WTC11 (cell line): ENCODE results near the gene DHRSX.

Experiments
- CBFB ChIP-seq: sonication (generic); formaldehyde crosslinking; IDR thresholded peaks from 2 replicates; pipeline ENCODE4 v1.8.1; 2022; ENCODE audit warnings: mild to moderate bottlenecking, low read depth, missing genetic modification reagents
- CREB1 ChIP-seq: sonication (generic); formaldehyde crosslinking; IDR thresholded peaks from 2 replicates; pipeline ENCODE4 v1.8.0; 2023; ENCODE audit warnings: mild to moderate bottlenecking, missing genetic modification reagents
- CREM ChIP-seq: sonication (generic); formaldehyde crosslinking; IDR thresholded peaks from 2 replicates; pipeline ENCODE4 v1.8.1; 2022; ENCODE audit warnings: mild to moderate bottlenecking, missing genetic modification reagents, moderate library complexity
- EMX1 ChIP-seq: fragments of 250-450 bp; sonication (Bioruptor Pico); IDR thresholded peaks from 2 replicates; pipeline ENCODE4 v1.8.0; 2021; ENCODE audit warnings: mild to moderate bottlenecking
- ESRRA ChIP-seq: sonication (generic); formaldehyde crosslinking; IDR thresholded peaks from 2 replicates; pipeline ENCODE4 v1.8.1; 2022; ENCODE audit warnings: mild to moderate bottlenecking, missing genetic modification reagents, borderline replicate concordance
- NR1H2 ChIP-seq: sonication (generic); formaldehyde crosslinking; IDR thresholded peaks from 2 replicates; pipeline ENCODE4 v1.9.0; 2021; ENCODE audit warnings: mild to moderate bottlenecking, moderate library complexity, missing genetic modification reagents
- TEAD1 ChIP-seq: sonication (generic); formaldehyde crosslinking; IDR thresholded peaks from 2 replicates; pipeline ENCODE4 v1.8.0; 2022; ENCODE audit warnings: mild to moderate bottlenecking, missing genetic modification reagents
- ZNF232 ChIP-seq: sonication (generic); formaldehyde crosslinking; IDR thresholded peaks from 2 replicates; pipeline ENCODE4 v1.8.0; 2022; ENCODE audit warnings: mild to moderate bottlenecking, missing genetic modification reagents
- TF ChIP-seq, protein P1 (sequence below): fragments of 200-600 bp; IDR thresholded peaks from 2 replicates; pipeline ENCODE4 v1.8.0; 2022; ENCODE audit warnings: antibody characterized with exemption
- TF ChIP-seq, protein P2 (sequence below): sonication (generic); formaldehyde crosslinking; IDR thresholded peaks from 2 replicates; pipeline ENCODE4 v1.8.1; 2023; ENCODE audit warnings: mild to moderate bottlenecking, missing genetic modification reagents, borderline replicate concordance
- TF ChIP-seq, protein P3 (sequence below): sonication (generic); formaldehyde crosslinking; IDR thresholded peaks from 2 replicates; pipeline ENCODE4 v1.8.0; 2022; ENCODE audit warnings: mild to moderate bottlenecking, missing genetic modification reagents
- TF ChIP-seq, protein P4 (sequence below): sonication (generic); formaldehyde crosslinking; IDR thresholded peaks from 2 replicates; pipeline ENCODE4 v1.8.1; 2022; ENCODE audit warnings: missing genetic modification reagents, borderline replicate concordance
- TF ChIP-seq, protein P5 (sequence below): sonication (generic); formaldehyde crosslinking; IDR thresholded peaks from 2 replicates; pipeline ENCODE4 v1.8.1; 2023; ENCODE audit warnings: mild to moderate bottlenecking, missing genetic modification reagents, moderate library complexity

DNA sequence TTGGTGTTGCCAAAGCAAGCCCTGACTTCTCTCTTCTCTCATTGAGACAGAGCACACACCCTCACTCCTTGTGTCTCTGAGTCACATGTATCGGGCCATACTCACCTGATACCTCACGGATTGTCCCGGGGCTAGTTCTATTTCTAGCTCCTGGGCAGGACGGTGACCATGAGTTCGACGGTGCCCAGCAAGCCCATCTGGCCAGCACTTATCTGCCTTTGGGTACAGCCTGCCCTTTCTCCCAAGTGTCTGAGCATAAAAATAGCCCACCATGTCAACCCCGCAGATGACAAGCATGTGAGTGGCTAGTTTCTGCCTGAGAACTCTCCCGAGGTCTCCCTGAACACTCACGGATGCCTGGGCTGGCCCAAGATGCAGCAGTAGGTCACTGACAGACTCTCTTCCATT lies 158.5 kb downstream of the DHRSX start:
- TF ChIP-seq, protein P1, sequence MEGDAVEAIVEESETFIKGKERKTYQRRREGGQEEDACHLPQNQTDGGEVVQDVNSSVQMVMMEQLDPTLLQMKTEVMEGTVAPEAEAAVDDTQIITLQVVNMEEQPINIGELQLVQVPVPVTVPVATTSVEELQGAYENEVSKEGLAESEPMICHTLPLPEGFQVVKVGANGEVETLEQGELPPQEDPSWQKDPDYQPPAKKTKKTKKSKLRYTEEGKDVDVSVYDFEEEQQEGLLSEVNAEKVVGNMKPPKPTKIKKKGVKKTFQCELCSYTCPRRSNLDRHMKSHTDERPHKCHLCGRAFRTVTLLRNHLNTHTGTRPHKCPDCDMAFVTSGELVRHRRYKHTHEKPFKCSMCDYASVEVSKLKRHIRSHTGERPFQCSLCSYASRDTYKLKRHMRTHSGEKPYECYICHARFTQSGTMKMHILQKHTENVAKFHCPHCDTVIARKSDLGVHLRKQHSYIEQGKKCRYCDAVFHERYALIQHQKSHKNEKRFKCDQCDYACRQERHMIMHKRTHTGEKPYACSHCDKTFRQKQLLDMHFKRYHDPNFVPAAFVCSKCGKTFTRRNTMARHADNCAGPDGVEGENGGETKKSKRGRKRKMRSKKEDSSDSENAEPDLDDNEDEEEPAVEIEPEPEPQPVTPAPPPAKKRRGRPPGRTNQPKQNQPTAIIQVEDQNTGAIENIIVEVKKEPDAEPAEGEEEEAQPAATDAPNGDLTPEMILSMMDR, result no peak
- TF ChIP-seq CREM (CRISPR knock-in tag), result no peak
- no peak for TF ChIP-seq ZNF232
- TF ChIP-seq NR1H2 (CRISPR knock-in tag), result no peak
- TF ChIP-seq EMX1 (CRISPR knock-in tag), result no peak
- no peak for TF ChIP-seq CREB1
- no peak for TF ChIP-seq ESRRA
- TF ChIP-seq, protein P2, sequence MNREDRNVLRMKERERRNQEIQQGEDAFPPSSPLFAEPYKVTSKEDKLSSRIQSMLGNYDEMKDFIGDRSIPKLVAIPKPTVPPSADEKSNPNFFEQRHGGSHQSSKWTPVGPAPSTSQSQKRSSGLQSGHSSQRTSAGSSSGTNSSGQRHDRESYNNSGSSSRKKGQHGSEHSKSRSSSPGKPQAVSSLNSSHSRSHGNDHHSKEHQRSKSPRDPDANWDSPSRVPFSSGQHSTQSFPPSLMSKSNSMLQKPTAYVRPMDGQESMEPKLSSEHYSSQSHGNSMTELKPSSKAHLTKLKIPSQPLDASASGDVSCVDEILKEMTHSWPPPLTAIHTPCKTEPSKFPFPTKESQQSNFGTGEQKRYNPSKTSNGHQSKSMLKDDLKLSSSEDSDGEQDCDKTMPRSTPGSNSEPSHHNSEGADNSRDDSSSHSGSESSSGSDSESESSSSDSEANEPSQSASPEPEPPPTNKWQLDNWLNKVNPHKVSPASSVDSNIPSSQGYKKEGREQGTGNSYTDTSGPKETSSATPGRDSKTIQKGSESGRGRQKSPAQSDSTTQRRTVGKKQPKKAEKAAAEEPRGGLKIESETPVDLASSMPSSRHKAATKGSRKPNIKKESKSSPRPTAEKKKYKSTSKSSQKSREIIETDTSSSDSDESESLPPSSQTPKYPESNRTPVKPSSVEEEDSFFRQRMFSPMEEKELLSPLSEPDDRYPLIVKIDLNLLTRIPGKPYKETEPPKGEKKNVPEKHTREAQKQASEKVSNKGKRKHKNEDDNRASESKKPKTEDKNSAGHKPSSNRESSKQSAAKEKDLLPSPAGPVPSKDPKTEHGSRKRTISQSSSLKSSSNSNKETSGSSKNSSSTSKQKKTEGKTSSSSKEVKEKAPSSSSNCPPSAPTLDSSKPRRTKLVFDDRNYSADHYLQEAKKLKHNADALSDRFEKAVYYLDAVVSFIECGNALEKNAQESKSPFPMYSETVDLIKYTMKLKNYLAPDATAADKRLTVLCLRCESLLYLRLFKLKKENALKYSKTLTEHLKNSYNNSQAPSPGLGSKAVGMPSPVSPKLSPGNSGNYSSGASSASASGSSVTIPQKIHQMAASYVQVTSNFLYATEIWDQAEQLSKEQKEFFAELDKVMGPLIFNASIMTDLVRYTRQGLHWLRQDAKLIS (CRISPR knock-in tag), result no peak
- TF ChIP-seq CBFB (CRISPR knock-in tag), result no peak
- no peak for TF ChIP-seq TEAD1 (CRISPR knock-in tag)
- TF ChIP-seq, protein P3, sequence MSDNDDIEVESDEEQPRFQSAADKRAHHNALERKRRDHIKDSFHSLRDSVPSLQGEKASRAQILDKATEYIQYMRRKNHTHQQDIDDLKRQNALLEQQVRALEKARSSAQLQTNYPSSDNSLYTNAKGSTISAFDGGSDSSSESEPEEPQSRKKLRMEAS, result no peak
- TF ChIP-seq, protein P4, sequence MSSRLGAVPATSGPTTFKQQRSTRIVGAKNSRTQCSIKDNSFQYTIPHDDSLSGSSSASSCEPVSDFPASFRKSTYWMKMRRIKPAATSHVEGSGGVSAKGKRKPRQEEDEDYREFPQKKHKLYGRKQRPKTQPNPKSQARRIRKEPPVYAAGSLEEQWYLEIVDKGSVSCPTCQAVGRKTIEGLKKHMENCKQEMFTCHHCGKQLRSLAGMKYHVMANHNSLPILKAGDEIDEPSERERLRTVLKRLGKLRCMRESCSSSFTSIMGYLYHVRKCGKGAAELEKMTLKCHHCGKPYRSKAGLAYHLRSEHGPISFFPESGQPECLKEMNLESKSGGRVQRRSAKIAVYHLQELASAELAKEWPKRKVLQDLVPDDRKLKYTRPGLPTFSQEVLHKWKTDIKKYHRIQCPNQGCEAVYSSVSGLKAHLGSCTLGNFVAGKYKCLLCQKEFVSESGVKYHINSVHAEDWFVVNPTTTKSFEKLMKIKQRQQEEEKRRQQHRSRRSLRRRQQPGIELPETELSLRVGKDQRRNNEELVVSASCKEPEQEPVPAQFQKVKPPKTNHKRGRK, result no peak
- TF ChIP-seq, protein P5, sequence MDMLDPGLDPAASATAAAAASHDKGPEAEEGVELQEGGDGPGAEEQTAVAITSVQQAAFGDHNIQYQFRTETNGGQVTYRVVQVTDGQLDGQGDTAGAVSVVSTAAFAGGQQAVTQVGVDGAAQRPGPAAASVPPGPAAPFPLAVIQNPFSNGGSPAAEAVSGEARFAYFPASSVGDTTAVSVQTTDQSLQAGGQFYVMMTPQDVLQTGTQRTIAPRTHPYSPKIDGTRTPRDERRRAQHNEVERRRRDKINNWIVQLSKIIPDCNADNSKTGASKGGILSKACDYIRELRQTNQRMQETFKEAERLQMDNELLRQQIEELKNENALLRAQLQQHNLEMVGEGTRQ (CRISPR knock-in tag), result no peak
